ENCODE data around the gene COG5.

- TF ChIP-seq, protein P1, sequence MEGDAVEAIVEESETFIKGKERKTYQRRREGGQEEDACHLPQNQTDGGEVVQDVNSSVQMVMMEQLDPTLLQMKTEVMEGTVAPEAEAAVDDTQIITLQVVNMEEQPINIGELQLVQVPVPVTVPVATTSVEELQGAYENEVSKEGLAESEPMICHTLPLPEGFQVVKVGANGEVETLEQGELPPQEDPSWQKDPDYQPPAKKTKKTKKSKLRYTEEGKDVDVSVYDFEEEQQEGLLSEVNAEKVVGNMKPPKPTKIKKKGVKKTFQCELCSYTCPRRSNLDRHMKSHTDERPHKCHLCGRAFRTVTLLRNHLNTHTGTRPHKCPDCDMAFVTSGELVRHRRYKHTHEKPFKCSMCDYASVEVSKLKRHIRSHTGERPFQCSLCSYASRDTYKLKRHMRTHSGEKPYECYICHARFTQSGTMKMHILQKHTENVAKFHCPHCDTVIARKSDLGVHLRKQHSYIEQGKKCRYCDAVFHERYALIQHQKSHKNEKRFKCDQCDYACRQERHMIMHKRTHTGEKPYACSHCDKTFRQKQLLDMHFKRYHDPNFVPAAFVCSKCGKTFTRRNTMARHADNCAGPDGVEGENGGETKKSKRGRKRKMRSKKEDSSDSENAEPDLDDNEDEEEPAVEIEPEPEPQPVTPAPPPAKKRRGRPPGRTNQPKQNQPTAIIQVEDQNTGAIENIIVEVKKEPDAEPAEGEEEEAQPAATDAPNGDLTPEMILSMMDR (conservative IDR thresholded peaks at IDR 0.05; ENCODE audit: low read depth in 2 of 2): no peak
- no peak for TF ChIP-seq REST (IDR thresholded peaks at IDR 0.05; ENCODE audit: unreplicated experiment)
- TF ChIP-seq, protein P2, sequence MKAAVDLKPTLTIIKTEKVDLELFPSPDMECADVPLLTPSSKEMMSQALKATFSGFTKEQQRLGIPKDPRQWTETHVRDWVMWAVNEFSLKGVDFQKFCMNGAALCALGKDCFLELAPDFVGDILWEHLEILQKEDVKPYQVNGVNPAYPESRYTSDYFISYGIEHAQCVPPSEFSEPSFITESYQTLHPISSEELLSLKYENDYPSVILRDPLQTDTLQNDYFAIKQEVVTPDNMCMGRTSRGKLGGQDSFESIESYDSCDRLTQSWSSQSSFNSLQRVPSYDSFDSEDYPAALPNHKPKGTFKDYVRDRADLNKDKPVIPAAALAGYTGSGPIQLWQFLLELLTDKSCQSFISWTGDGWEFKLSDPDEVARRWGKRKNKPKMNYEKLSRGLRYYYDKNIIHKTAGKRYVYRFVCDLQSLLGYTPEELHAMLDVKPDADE (IDR thresholded peaks at IDR 0.05): no peak
- no peak for TF ChIP-seq EZH2phosphoT487 (IDR thresholded peaks at IDR 0.05; ENCODE audit: unreplicated experiment)
- no peak for TF ChIP-seq JUNB (IDR thresholded peaks at IDR 0.05; ENCODE audit: unreplicated experiment)
Observed at GRCh38 chr7:107527196-107527595, 36.5 kb downstream of the COG5 start.
